T-helper 2 cell treated with Interferon-gamma antibody and Interleukin-4, amounts not matched to agents 5 μg/mL and 100 μg/mL, for 36 hours (primary cell): ENCODE measurements around the gene USP17L29.
A peak's percentile ranks its signal among the peaks of the same experiment; 100 is the strongest.
"Not testable (repeated sequence)": the region's sequence is repeated elsewhere in the genome, so short reads cannot be mapped to it uniquely, and the experiment has no call there.

ENCODE experiments used
- DNase-seq: peaks from one replicate; pipeline ENCODE4 v3.0.0; 2021; ENCODE audit warnings: low spot score
- H3K27ac Mint-ChIP-seq: one replicate; pipeline ENCODE4 v1.8.0; 2021; ENCODE audit warnings: mild to moderate bottlenecking, mixed read lengths
- H3K27me3 Mint-ChIP-seq: one replicate; pipeline ENCODE4 v1.8.0; 2021; ENCODE audit warnings: low read depth, mixed read lengths
- H3K36me3 Mint-ChIP-seq: one replicate; pipeline ENCODE4 v1.8.0; 2021; ENCODE audit warnings: low read depth, mixed read lengths
- H3K4me1 Mint-ChIP-seq: one replicate; pipeline ENCODE4 v1.8.0; 2021; ENCODE audit warnings: low read depth, mixed read lengths
- H3K4me3 Mint-ChIP-seq: one replicate; pipeline ENCODE4 v1.8.0; 2022; ENCODE audit warnings: mild to moderate bottlenecking, moderate library complexity, mixed read lengths
- H3K9me3 Mint-ChIP-seq: one replicate; pipeline ENCODE4 v1.8.0; 2021; ENCODE audit warnings: mixed read lengths

Gene USP17L29, protein sequence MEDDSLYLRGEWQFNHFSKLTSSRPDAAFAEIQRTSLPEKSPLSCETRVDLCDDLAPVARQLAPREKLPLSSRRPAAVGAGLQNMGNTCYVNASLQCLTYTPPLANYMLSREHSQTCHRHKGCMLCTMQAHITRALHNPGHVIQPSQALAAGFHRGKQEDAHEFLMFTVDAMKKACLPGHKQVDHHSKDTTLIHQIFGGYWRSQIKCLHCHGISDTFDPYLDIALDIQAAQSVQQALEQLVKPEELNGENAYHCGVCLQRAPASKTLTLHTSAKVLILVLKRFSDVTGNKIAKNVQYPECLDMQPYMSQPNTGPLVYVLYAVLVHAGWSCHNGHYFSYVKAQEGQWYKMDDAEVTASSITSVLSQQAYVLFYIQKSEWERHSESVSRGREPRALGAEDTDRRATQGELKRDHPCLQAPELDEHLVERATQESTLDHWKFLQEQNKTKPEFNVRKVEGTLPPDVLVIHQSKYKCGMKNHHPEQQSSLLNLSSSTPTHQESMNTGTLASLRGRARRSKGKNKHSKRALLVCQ

DNA sequence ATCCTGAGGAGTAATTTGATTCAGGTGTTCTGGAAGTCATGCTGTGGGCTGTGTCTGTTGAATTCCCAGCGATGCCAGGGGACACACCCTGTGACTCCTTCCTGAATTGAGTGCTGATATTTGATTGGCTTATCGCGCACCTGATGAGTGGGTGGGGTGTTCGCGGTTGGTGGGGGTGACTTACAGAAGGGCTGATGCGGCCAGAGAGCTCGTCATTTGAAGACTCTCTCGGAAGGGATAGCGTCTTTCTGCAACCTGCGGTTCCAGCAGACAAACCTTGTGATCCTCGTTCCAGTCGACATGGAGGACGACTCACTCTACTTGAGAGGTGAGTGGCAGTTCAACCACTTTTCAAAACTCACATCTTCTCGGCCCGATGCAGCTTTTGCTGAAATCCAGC lies at the start of gene USP17L29:
Gene USP17L29, plus strand, starts transcription at position 301 of the 400 bp plus-strand sequence. Its CDS starts 0 bp downstream, at position 301.
- H3K36me3 Mint-ChIP-seq, H3K9me3 Mint-ChIP-seq, DNase-seq, H3K4me1 Mint-ChIP-seq, H3K27me3 Mint-ChIP-seq, H3K4me3 Mint-ChIP-seq, H3K27ac Mint-ChIP-seq: not testable (repeated sequence)

DNA sequence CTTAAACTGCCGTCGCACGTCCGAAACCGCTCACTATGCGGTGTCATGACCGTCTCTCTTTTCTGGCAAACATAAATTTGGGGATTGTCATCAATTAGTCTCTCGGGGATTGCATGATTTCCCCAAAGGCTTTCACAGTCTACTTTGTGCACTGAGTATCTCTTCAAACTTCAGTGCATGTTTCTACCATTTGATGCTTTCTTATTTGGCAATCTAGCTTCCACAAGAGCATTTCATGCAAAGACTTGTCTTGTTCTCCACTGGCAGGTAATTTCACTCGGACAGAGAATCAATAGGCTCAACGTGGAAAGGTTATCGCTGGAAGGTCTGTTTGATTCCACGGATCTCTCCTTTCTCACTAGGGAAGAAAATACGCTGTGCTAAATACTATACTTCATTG lies 29.2 kb upstream of the USP17L29 start:
- H3K36me3 Mint-ChIP-seq, H3K27me3 Mint-ChIP-seq, H3K9me3 Mint-ChIP-seq, H3K4me3 Mint-ChIP-seq, H3K27ac Mint-ChIP-seq, H3K4me1 Mint-ChIP-seq, DNase-seq: not testable (repeated sequence)

GRCh38 chr4:9324865-9325264 lies 28.6 kb upstream of the USP17L29 start, which contains the start of gene USP17L24:
Gene USP17L24, plus strand, starts transcription at chr4:9325165. Its CDS starts 0 bp downstream, at chr4:9325165.
- not testable (repeated sequence) for DNase-seq, H3K36me3 Mint-ChIP-seq, H3K4me1 Mint-ChIP-seq, H3K27me3 Mint-ChIP-seq, H3K4me3 Mint-ChIP-seq, H3K27ac Mint-ChIP-seq, H3K9me3 Mint-ChIP-seq

DNA sequence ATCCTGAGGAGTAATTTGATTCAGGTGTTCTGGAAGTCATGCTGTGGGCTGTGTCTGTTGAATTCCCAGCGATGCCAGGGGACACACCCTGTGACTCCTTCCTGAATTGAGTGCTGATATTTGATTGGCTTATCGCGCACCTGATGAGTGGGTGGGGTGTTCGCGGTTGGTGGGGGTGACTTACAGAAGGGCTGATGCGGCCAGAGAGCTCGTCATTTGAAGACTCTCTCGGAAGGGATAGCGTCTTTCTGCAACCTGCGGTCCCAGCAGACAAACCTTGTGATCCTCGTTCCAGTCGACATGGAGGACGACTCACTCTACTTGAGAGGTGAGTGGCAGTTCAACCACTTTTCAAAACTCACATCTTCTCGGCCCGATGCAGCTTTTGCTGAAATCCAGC lies 23.8 kb upstream of the USP17L29 start, which contains the start of gene USP17L25:
Gene USP17L25, plus strand, starts transcription at position 301 of the 400 bp plus-strand sequence. Its CDS starts 0 bp downstream, at position 301.
- not testable (repeated sequence) for H3K36me3 Mint-ChIP-seq, H3K27me3 Mint-ChIP-seq, H3K4me1 Mint-ChIP-seq, H3K27ac Mint-ChIP-seq, H3K9me3 Mint-ChIP-seq, H3K4me3 Mint-ChIP-seq, DNase-seq

DNA sequence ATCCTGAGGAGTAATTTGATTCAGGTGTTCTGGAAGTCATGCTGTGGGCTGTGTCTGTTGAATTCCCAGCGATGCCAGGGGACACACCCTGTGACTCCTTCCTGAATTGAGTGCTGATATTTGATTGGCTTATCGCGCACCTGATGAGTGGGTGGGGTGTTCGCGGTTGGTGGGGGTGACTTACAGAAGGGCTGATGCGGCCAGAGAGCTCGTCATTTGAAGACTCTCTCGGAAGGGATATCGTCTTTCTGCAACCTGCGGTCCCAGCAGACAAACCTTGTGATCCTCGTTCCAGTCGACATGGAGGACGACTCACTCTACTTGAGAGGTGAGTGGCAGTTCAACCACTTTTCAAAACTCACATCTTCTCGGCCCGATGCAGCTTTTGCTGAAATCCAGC lies 19.1 kb upstream of the USP17L29 start, which contains the start of gene USP17L26:
Gene USP17L26, plus strand, starts transcription at position 301 of the 400 bp plus-strand sequence. Its CDS starts 0 bp downstream, at position 301.
- not testable (repeated sequence) for H3K27me3 Mint-ChIP-seq, H3K4me3 Mint-ChIP-seq, H3K4me1 Mint-ChIP-seq

GRCh38 chr4:9339103-9339502 lies 14.3 kb upstream of the USP17L29 start, which contains the start of gene USP17L5:
Gene USP17L5, plus strand, starts transcription at chr4:9339403. Its CDS starts 0 bp downstream, at chr4:9339403.
- not testable (repeated sequence) for H3K4me3 Mint-ChIP-seq, DNase-seq, H3K27me3 Mint-ChIP-seq, H3K9me3 Mint-ChIP-seq, H3K36me3 Mint-ChIP-seq, H3K27ac Mint-ChIP-seq, H3K4me1 Mint-ChIP-seq

More for the DNA sequence above, 19.1 kb upstream of the USP17L29 start, which contains the start of gene USP17L26:
- H3K27ac Mint-ChIP-seq, DNase-seq, H3K36me3 Mint-ChIP-seq, H3K9me3 Mint-ChIP-seq: not testable (repeated sequence)

DNA sequence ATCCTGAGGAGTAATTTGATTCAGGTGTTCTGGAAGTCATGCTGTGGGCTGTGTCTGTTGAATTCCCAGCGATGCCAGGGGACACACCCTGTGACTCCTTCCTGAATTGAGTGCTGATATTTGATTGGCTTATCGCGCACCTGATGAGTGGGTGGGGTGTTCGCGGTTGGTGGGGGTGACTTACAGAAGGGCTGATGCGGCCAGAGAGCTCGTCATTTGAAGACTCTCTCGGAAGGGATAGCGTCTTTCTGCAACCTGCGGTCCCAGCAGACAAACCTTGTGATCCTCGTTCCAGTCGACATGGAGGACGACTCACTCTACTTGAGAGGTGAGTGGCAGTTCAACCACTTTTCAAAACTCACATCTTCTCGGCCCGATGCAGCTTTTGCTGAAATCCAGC lies 9.6 kb upstream of the USP17L29 start, which contains the start of gene USP17L27:
Gene USP17L27, plus strand, starts transcription at position 301 of the 400 bp plus-strand sequence. Its CDS starts 0 bp downstream, at position 301.
- not testable (repeated sequence) for H3K4me1 Mint-ChIP-seq, H3K36me3 Mint-ChIP-seq, DNase-seq, H3K27ac Mint-ChIP-seq, H3K27me3 Mint-ChIP-seq, H3K4me3 Mint-ChIP-seq, H3K9me3 Mint-ChIP-seq

DNA sequence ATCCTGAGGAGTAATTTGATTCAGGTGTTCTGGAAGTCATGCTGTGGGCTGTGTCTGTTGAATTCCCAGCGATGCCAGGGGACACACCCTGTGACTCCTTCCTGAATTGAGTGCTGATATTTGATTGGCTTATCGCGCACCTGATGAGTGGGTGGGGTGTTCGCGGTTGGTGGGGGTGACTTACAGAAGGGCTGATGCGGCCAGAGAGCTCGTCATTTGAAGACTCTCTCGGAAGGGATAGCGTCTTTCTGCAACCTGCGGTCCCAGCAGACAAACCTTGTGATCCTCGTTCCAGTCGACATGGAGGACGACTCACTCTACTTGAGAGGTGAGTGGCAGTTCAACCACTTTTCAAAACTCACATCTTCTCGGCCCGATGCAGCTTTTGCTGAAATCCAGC lies 4.8 kb upstream of the USP17L29 start, which contains the start of gene USP17L28:
Gene USP17L28, plus strand, starts transcription at position 301 of the 400 bp plus-strand sequence. Its CDS starts 0 bp downstream, at position 301.
- not testable (repeated sequence) for H3K27ac Mint-ChIP-seq, H3K9me3 Mint-ChIP-seq, H3K27me3 Mint-ChIP-seq, H3K4me3 Mint-ChIP-seq, H3K4me1 Mint-ChIP-seq, DNase-seq, H3K36me3 Mint-ChIP-seq

DNA sequence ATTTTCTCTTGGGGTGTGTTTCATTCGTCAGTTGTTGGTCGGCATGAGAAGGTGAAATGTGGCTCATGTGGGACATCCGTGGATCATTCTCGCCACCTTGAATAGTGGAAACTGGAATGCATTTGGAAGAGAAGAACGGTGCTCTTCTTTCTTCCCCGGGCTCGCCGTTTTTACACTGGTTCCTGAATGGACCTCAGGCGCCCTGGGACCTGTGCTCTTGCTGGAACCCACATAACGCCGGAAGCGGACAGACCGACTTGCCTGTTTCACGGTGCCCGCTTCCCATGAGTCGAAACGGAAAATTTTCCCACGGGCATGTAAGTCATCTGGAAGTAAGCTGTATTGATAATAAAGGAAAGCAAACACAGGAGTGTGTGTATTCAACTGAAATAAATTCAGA lies 2.6 kb upstream of the USP17L29 start:
- not testable (repeated sequence) for H3K27me3 Mint-ChIP-seq, H3K4me3 Mint-ChIP-seq, H3K4me1 Mint-ChIP-seq, DNase-seq, H3K27ac Mint-ChIP-seq, H3K36me3 Mint-ChIP-seq, H3K9me3 Mint-ChIP-seq

GRCh38 chr4:9362829-9363228 lies 9.4 kb downstream of the USP17L29 start, which contains the start of gene USP17L30:
Gene USP17L30, plus strand, starts transcription at chr4:9363129. Its CDS starts 0 bp downstream, at chr4:9363129.
- not testable (repeated sequence) for H3K27me3 Mint-ChIP-seq, H3K9me3 Mint-ChIP-seq, H3K4me1 Mint-ChIP-seq, H3K4me3 Mint-ChIP-seq, H3K36me3 Mint-ChIP-seq, DNase-seq, H3K27ac Mint-ChIP-seq

- H3K36me3 Mint-ChIP-seq, H3K27ac Mint-ChIP-seq, H3K9me3 Mint-ChIP-seq, H3K4me3 Mint-ChIP-seq, H3K27me3 Mint-ChIP-seq, DNase-seq, H3K4me1 Mint-ChIP-seq: not testable (repeated sequence)
Observed at GRCh38 chr4:9379881-9380280, 26.4 kb downstream of the USP17L29 start.

GRCh38 chr4:9381012-9381534 lies 27.6 kb downstream of the USP17L29 start:
- peak; percentile 61 for DNase-seq
- not testable (repeated sequence) for H3K9me3 Mint-ChIP-seq, H3K4me1 Mint-ChIP-seq, H3K27me3 Mint-ChIP-seq, H3K36me3 Mint-ChIP-seq, H3K27ac Mint-ChIP-seq
- H3K4me3 Mint-ChIP-seq, result peak overlapping the region; percentile 59

DNA sequence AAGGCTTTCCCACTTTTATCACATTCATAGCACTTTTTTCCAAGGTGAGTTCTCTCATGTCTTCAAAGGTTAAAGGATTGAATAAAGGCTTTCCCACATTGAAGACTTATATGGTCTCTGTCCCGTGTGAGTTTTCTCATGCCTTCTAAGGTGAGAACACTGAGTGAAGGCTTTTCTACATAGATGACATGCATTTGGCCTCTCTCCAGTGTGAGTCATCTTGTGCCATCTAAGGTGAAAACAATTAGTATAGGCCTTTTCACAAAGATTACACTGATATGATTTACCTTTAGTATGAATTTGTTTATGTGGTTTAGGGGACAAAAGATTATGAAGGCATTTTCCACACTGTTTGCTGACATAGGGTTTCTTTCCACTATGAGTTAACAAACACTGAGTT lies 30.7 kb downstream of the USP17L29 start:
- no peak for DNase-seq
- Mint-ChIP-seq H3K27ac (no peak overlapping the region), H3K4me1 (no peaks in the 10 kb centered on the region), H3K9me3 (no peaks in the 10 kb centered on the region), H3K27me3 (no peaks in the 10 kb centered on the region), H3K36me3 (no peaks in the 10 kb centered on the region), H3K4me3 (no peak overlapping the region)

DNA sequence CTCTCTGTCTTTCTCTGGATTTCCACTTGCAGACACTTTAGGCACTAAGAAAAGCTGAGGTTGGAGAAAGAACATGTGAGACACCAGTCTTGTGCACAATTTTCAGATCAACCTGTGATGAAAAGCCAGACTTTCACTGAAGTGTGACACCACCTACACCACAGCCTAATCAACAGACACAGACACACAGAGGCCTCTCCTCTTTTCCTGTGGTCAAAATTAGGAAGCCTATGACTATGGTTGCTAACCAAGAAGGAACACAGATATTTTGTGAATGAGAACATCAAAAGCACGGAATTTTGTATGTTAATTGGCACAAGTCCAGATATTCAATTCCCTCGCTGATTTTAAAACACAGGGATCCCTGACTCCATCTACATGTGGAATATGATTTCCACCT lies 35.6 kb downstream of the USP17L29 start:
- H3K9me3 Mint-ChIP-seq, result not testable (repeated sequence)

More for the DNA sequence above, 35.6 kb downstream of the USP17L29 start:
- not testable (repeated sequence) for H3K4me3 Mint-ChIP-seq, H3K4me1 Mint-ChIP-seq, H3K27me3 Mint-ChIP-seq, H3K27ac Mint-ChIP-seq, DNase-seq, H3K36me3 Mint-ChIP-seq
